Measurements from ENCODE around the gene SERINC3.

DNA sequence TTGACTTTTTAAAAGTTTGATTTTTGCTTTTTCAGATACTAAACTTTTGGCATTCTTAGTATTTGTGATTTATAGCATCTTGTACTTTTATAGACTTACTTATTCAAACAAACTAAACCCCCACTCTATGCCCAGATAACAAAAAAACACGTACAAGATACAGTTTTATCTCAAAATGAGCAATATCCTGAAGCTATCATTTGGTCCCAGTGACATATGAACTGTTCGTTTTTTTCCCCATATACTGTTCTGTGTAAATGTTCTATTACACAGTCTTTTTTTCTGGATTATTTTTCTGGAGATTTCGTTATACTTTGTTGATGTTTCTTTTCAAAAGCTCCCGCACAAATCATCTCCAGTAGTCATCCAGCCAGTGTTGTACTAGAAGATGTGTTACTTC, 27.3 kb upstream of the SERINC3 start:
- TF ChIP-seq CREM (IDR thresholded peaks at IDR 0.05) (no peak), CREM (CRISPR knock-in tag; IDR thresholded peaks at IDR 0.05) (no peak), ASH2L (IDR thresholded peaks at IDR 0.05; ENCODE audit: insufficient read length, low read depth, low read length) (no peak), YY1 (IDR thresholded peaks at IDR 0.05; ENCODE audit: insufficient read depth, insufficient replicate concordance, low read depth, low read length) (no peak), FOXK1 (CRISPR knock-in tag; IDR thresholded peaks at IDR 0.05; ENCODE audit: borderline replicate concordance, low read depth) (no peak), ZNF484 (CRISPR knock-in tag; IDR thresholded peaks at IDR 0.05; ENCODE audit: borderline replicate concordance, low read depth) (no peak), ZNF274 (CRISPR knock-in tag; IDR thresholded peaks at IDR 0.05) (no peak), HMG20B (CRISPR knock-in tag; conservative IDR thresholded peaks at IDR 0.05) (no peak), GMEB1 (CRISPR knock-in tag; IDR thresholded peaks at IDR 0.05; ENCODE audit: borderline replicate concordance) (no peak)
